Measurements from ENCODE around the gene XCR1.
"Not testable (repeated sequence)": the region's sequence is repeated elsewhere in the genome, so short reads cannot be mapped to it uniquely, and the experiment has no call there.

The XCR1 gene

GRCh38 chr3:46038916-46039315 lies 11.6 kb upstream of the XCR1 start:
- no peak for DNase-seq (ENCODE audit: low read depth)

DNA sequence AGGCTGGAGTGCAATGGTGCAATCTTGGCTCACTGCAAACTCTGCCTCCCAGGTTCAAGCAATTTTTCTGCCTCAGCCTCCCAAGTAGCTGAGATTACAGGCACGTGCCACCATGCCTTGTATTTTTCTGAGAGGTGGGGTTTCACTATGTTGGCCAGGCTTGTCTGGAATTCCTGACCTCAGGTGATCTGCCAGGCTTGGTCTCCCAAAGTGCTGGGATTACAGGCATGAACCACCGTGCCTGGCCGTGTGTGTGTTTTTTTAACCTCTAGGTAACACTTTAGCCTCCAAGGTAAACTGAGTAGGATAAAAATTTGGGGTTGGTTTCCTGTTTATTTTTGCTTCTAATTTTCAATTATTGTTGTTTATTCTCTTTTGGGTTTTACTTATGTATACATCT lies 10.8 kb upstream of the XCR1 start:
- DNase-seq (ENCODE audit: low read depth), result not testable (repeated sequence)

DNA sequence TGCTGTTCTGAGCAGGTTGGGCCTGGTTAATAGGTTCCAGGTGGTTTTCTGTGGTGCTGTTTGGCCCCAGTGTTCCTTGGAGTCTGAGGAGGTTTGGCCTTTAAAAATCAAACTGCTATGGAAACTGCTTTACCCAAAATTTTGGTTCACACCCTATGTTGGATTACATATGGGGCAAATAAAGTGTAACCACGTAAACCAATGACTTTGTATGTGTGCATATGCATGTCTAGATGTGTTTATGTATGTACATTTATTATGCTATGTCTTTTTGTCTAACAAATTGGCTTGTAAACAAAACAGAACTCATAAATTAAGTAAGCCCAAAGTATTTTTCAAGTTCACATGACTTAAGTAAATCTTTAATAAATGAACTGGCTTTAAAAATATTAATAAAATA lies 8.9 kb upstream of the XCR1 start:
- no peak for DNase-seq (ENCODE audit: low read depth)

DNA sequence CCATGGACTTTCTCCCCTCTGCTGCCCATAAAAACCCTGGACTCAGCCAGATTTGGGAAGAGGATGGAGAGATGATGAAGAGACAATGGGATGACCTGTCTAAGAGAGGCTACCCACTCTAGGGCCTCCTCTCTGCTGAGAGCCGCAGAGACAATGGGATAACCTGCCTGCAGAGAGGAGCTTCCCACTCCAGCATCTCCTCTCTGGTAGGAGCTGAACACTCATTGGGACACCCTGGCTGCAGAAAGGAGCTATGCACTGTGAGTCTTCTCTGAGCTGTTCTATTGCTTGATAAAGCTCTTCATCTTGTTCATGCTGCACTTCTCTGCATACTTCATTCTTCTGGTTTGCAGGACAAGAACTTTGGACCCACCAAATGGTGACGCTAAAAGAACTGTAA lies 4.5 kb upstream of the XCR1 start:
- DNase-seq (ENCODE audit: low read depth), result no peak

DNA sequence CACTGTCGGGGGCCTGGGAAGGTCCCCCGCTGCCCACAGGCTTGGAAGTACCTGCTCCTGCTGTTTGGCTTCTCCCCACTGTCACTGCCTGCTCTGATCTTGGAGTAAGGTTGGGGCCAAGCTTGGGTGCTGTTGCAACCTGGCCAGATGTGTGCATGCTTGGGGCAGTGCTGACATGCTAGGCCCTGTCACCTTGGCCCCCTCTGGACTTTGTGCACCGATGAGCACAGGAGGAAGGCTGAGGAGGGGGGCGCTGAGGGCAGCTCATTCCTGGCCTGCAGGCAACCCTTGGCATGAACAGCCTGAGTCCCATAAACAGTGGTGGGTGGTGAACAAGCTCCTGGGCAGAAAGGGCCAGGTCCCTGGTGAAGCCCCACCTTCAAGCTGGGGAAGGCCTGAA lies 4.0 kb upstream of the XCR1 start:
- no peak for DNase-seq (ENCODE audit: low read depth)

DNA sequence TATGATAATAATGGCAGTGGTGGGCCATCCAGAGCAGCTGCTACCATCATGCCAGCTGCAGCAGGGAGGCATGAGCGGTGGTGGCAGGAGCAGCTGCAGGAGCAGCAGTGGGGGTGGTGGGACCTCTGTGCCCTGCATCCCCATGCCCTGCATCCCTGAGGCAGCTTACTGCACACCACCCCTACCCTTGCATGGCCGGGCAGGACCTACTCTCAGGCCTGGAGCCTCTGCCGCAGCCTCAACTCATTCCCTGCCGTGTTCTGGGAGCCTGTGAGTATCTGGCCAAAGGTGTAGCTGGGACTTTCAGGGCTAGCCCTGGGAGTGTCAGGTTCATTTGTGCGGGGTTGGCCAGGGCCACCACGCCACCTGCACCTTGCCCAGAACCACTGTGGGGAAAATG lies 3.3 kb upstream of the XCR1 start:
- no peak for DNase-seq (ENCODE audit: low read depth)

- DNase-seq (ENCODE audit: low read depth), result no peak
Measured at GRCh38 chr3:46029953-46030543, 2.8 kb upstream of the XCR1 start.

DNA sequence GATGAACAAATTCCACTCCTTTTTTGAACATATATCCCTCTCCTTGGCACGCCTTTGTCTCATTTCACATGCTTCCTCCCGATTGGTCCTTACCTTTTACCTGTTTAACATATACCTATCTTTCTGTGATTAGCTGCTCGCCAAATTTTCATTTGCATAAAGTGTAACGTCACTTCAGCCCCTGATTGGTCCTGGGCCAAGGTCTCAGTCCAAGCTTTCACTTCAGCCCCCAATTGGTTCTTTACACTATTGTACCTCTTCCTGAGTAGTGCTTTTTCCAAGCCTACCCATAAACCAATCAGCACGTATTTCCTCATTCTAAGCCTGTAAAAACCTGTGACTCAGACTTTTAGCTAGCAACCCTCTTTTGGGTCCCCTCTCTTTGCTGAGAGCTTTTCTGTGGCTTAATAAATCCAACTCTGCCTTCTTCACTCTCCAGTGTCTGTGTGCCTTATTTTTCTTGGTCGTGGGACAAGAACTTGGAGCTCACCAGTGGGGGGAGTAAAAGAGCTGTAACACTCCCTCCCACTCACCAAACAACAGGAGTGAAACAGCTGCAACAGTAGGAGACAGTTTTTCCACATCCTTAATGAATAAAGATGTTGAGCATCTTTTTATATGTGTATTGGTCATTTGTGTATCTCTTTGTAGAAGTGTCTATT lies 584 bp upstream of the XCR1 start:
- no peak for DNase-seq (ENCODE audit: low read depth)

- DNase-seq (ENCODE audit: low read depth), result no peak
Measured at GRCh38 chr3:46025139-46025538, 2.1 kb downstream of the XCR1 start.

DNA sequence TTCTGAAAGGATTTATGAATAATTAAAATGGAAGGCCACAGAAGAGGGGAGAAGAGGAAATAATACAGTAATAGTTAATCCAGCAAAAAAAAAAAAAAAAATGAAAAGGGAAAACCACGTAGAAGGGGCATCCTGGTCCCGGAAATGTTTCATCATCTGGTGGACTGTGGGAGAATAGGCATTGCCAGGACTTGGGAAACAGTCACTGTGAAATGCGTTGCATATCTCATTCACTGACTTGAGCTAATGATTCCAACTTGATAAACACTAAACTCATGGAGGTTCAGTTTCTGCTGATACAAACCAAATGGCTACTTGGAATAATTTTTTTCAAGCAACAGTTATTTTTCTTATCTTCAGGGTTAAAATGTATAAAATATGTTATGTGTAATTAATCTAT lies 3.2 kb downstream of the XCR1 start:
- no peak for DNase-seq (ENCODE audit: low read depth)

DNA sequence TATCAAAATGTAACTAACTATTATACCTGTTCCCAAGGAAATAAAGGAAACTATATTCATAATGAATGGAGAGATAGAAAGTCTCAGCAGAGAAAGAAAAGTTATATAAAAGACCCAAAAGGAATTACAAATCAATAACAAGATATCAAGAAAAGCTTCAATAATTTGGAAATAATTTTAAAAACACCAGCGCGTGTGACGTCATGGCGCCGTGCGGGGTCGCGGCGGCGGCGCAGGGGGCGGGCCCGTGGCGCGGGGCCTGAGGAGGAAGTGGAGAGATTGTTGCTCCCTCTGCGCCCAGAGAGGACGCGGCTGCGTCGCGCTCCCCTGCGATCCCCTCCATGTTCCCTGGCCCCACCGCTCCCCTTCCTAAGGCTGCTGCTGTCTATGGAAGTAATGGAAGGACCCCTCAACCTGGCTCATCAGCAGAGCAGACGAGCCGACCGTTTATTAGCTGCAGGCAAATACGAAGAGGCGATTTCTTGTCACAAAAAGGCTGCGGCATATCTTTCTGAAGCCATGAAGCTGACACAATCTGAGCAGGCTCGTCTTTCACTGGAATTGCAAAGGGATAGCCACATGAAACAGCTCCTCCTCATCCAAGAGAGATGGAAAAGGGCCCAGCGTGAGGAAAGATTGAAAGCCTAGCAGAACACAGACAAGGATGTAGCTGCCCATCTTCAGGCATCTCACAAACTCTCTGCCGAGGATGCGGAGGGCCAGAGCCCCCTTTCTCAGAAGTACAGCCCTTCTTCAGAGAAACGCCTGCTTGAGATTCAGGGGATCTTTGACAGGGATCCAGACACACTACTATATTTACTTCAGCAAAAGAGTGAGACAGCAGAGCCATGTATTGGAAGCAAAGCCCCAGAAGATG lies 4.1 kb downstream of the XCR1 start:
- DNase-seq (ENCODE audit: low read depth), result no peak

DNA sequence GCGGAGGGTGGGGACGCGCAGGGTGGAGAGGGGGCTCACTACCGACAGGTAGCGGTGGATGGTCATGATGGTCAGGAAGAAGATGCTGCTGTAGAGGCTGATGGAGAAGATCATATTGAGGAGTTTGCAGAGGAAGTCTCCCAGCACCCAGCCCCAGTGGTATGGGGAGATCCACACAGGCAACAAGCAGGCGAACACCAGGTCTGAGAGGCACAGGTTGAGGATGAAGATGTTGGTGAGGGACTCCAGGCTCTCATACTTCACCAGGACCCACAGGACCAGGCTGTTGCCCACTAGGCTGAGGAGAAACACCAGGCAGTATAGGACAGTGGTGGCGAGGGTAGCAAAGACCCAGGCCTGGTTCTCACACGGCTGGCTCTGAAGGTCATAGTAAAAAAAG lies 5.8 kb downstream of the XCR1 start:
- DNase-seq (ENCODE audit: low read depth), result no peak

GRCh38 chr3:46020766-46021510 lies 6.3 kb downstream of the XCR1 start:
- DNase-seq (ENCODE audit: low read depth), result no peak

- DNase-seq (ENCODE audit: low read depth), result no peak
Measured at GRCh38 chr3:46019707-46020106, 7.6 kb downstream of the XCR1 start.

DNA sequence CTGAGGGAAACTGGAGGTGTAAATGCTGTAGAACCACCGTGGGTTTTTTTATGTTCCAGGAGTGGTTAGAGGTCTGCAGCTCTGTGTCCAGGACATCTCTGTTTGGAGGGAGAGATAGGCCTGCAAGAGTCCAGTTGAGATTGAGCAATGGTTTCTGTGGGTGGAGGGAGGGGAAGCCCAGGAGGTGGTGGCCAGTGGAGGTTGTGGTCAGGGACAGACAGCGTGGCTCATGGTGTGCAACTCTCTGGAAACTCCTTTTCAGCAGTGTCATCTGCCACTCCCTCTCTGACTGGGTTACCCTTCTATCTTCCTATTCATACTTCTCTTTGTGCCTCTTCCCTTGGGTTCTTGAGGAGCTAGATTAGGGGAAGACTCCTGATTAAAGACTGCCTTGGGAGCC lies 9.6 kb downstream of the XCR1 start:
- DNase-seq (ENCODE audit: low read depth), result no peak

GRCh38 chr3:46013316-46014094 lies 13.8 kb downstream of the XCR1 start:
- DNase-seq (ENCODE audit: low read depth), result no peak

DNA sequence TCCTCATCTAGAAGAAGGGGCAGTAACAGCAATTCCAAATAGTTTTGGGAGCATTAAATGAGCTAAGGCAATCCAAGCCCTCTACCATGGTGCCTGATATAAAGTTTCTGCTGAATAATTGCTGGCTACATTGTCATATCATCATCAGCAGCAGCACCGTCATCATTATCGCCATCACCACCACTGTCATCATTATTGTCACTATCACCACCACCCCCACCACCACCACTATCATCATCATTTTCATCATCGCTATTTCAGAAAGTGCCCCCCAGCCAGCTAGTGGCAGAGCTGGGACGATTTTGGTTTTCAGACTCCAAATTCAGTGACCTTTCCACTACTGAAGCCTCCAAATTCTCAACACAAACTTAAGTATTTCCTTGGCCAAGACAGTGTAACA lies 15.0 kb downstream of the XCR1 start:
- no peak for DNase-seq (ENCODE audit: low read depth)

DNA sequence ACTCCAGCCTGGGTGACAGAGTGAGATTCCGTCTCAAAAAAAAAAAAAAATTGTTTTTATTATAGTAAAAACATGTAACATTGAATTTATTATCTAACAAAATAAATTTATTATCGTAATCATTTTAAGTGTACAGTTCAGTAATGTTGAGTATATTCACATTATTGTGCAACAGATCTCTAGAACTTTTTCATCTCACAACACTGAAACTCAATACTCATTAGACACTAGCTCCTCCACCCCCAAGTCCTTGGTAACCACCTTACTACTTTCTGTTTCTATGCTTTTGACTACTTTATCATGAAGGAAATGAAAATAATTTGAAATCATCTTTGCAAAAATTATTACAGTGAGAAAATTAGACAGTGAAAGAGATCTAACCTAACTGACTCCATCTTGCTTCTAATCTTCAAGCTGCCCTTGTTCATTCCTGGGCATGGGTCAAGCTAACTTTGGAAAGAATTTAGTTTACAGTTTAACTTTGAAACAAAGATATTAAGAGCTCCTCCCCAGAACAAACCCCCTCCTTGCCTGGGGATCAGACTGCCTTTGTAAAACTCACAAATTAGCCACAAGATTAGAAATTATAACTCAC lies 16.7 kb downstream of the XCR1 start:
- no peak for DNase-seq (ENCODE audit: low read depth)

GRCh38 chr3:46008058-46008457 lies 19.2 kb downstream of the XCR1 start:
- no peak for DNase-seq (ENCODE audit: low read depth)

DNA sequence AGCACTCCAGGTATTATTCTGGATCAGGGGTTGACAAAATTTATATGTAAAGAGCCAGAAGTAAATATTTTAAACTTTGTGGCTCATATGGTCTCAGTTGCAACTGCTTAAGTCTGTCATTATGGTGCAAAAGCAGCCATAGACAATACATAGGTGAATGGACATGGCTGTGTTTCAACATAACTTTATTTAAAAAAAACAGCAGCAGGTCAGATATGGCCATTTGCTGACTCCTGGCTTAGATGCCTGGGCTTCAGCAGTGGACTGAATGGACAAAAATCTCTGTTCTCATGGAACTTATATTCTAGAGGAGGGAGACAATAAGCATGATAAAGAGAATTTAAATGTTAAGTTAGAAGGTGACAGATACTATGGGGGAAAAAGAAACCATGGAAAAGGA lies 20.0 kb downstream of the XCR1 start:
- DNase-seq (ENCODE audit: low read depth), result no peak

DNA sequence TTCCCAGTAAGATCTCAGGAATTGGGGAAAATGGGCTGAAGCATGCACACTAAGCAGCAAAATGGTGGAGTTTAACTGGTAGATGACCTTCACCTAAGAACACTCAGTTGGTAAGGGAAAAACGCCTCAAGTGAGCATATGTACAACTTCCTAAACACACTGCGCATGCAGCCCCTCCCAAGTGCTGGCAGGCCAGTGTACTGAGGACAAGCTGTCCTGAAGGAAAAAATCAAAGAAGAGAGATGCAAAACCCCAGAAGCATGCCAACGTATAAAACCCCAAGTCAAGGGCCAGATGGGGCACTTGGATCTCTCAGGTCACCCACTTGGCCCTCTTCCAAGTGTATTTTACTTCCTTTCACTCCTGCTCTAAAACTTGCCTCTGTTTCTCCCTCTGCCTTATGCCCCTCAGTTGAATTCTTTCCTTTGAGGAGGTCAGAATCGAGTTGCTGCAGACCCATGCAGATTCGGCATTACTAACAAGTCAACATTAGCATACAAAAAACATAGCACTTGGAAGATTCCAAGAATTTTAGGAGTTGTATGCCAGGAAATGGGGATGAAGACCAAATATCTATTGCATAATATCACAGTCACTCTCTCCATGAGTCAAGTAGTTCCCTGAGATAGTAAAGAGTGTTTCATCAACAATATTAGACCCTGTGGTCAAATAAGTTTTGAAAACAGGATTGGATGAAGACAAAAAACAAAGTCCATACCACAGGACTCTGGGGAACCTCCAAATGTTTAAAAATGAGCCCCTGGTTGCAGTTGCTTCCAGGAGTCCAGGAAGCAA lies 20.8 kb downstream of the XCR1 start:
- no peak for DNase-seq (ENCODE audit: low read depth)
